Upper lobe of left lung (tissue), 4 donors: ENCODE data around the gene IL27RA.

Experiments used
- EP300 ChIP-seq, 4 donors: sonication (generic); formaldehyde crosslinking; IDR thresholded peaks; one replicate each; pipeline ENCODE4 v1.5.1; 2017; ENCODE audit warnings: antibody characterized with exemption in 4 of 4, control low read depth in 2 of 4
- POLR2A ChIP-seq, 4 donors: fragments of 450-650 bp; IDR thresholded peaks; one replicate each; pipeline ENCODE4 v1.5.1; 2016 to 2017; ENCODE audit warnings: antibody characterized with exemption in 4 of 4, mild to moderate bottlenecking in 2 of 4
- POLR2AphosphoS5 ChIP-seq, 2 donors: sonication (generic); formaldehyde crosslinking; IDR thresholded peaks; one replicate each; pipeline ENCODE4 v1.5.1; 2017; ENCODE audit warnings: antibody characterized with exemption in 2 of 2
- TF ChIP-seq, protein P1 (sequence below), 6 experiments: fragments of 450-650 bp in 4 of 6; fragments of 200-600 bp in 2 of 6; sonication (generic) in 2 of 6; IDR thresholded peaks; one replicate each; pipeline ENCODE4 v1.5.1; 2016 to 2019; ENCODE audit warnings: antibody characterized with exemption in 6 of 6

DNA sequence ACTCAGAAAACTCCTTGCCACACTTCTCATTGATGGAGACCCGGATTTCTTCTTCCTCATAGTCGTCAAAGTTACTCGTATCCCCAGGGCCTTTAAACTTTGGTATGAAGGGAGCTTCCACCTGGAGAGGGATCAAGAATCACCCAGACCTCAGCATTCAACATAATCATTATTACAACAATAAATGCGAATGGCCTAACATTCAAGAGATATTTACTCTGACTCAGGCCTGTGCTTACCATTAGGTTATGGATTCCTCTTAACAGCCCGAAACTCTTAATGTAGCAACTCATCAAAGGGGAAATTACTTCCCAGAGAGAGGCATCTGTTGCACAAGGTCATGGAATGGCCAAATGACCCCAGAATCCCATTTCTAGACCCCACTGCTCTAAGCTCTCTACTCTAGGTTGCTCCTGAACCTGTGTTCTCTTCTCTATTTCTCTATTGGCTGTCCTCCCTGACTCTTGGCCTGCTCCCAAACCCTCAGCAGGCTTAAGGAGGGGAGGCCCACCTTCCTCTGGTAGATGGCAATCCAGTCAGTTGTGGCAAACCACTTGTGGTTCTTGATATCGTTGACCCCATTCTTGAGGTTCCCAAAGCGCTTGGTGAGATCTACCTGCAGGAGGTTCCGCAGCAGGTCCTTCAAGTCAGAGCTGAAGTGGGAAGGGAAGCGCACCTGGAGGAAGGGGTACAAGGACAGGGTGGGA, 61.7 kb downstream of the IL27RA start:
- TF ChIP-seq, protein P1, sequence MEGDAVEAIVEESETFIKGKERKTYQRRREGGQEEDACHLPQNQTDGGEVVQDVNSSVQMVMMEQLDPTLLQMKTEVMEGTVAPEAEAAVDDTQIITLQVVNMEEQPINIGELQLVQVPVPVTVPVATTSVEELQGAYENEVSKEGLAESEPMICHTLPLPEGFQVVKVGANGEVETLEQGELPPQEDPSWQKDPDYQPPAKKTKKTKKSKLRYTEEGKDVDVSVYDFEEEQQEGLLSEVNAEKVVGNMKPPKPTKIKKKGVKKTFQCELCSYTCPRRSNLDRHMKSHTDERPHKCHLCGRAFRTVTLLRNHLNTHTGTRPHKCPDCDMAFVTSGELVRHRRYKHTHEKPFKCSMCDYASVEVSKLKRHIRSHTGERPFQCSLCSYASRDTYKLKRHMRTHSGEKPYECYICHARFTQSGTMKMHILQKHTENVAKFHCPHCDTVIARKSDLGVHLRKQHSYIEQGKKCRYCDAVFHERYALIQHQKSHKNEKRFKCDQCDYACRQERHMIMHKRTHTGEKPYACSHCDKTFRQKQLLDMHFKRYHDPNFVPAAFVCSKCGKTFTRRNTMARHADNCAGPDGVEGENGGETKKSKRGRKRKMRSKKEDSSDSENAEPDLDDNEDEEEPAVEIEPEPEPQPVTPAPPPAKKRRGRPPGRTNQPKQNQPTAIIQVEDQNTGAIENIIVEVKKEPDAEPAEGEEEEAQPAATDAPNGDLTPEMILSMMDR (IDR thresholded peaks at IDR 0.05), result no peak
- no peak for TF ChIP-seq EP300 (IDR thresholded peaks at IDR 0.05)
- no peak for TF ChIP-seq POLR2A (IDR thresholded peaks at IDR 0.05)
- TF ChIP-seq POLR2AphosphoS5 (IDR thresholded peaks at IDR 0.05), result no peak
